Uterus (tissue), 4 donors: ENCODE data around the gene BRINP2. TPM values are rescaled to one million over a fixed set of nuclear protein-coding genes. Genes with fewer than 3 reads are reported as not detected.

Experiments used
- DNase-seq, 2 donors: peaks; one replicate each; pipeline ENCODE4 v3.0.0-alpha.2; 2019 to 2020
- H3K27ac ChIP-seq, 2 donors: fragments of 200-600 bp; sonication (generic); 1 replicate in 1 of 2; 2 replicates in 1 of 2; pipeline ENCODE4 v1.5.1; 2016 to 2018
- H3K27me3 ChIP-seq, 2 donors: fragments of 200-600 bp; sonication (generic); one replicate each; pipeline ENCODE4 v1.5.1; 2018 to 2019; ENCODE audit warnings: control low read depth in 1 of 2
- H3K36me3 ChIP-seq, 2 donors: fragments of 200-600 bp; sonication (generic); one replicate each; pipeline ENCODE4 v1.5.1; 2019; ENCODE audit warnings: control low read depth in 1 of 2
- H3K4me1 ChIP-seq, 2 donors: fragments of 200-600 bp; sonication (generic); one replicate each; pipeline ENCODE4 v1.5.1; 2018 to 2019; ENCODE audit warnings: control low read depth in 1 of 2
- H3K4me3 ChIP-seq, 2 donors: fragments of 200-600 bp; sonication (generic); 1 replicate in 1 of 2; 2 replicates in 1 of 2; pipeline ENCODE4 v1.5.1; 2018 to 2019; ENCODE audit warnings: mild to moderate bottlenecking in 1 of 2
- H3K9me3 ChIP-seq, 2 donors: fragments of 200-600 bp; sonication (generic); one replicate each; pipeline ENCODE4 v1.5.1; 2019; ENCODE audit warnings: control low read depth in 1 of 2
- CTCF ChIP-seq, 4 experiments: fragments of 200-600 bp in 2 of 4; fragments of 450-650 bp in 2 of 4; sonication (generic) in 2 of 4; IDR thresholded peaks; one replicate each; pipeline ENCODE4 v1.5.1; 2016 to 2019; ENCODE audit warnings: antibody characterized with exemption in 4 of 4, mild to moderate bottlenecking in 2 of 4, moderate library complexity in 1 of 4
- POLR2A ChIP-seq, 2 donors: fragments of 450-650 bp; IDR thresholded peaks; one replicate each; pipeline ENCODE4 v1.6.1; 2016; ENCODE audit warnings: antibody characterized with exemption in 2 of 2, mild to moderate bottlenecking in 1 of 2, moderate library complexity in 1 of 2
- intact Hi-C: fragments of 100-400 bp; cut with DNase I; formaldehyde crosslinking; loops from one replicate; pipeline ENCODE4 v1.15.1; 2023; ENCODE audit warnings: low total_unique reads
- total RNA-seq, 4 donors: library from RNA; depleted of rRNA in 3 of 4; stranded (reverse); fragments of >200 nt in 3 of 4; gene quantifications; one replicate each; pipeline versions ENCODE4 v1.1.0 to v1.2.4, GENCODE V29; 2014 to 2023
- donor health status: DM: yes; HTN: yes; CAD: no.

Gene BRINP2
- total RNA-seq, 4 donors from 2014 or later, result 0.18 to 5.7 TPM; not detected in 2

DNA sequence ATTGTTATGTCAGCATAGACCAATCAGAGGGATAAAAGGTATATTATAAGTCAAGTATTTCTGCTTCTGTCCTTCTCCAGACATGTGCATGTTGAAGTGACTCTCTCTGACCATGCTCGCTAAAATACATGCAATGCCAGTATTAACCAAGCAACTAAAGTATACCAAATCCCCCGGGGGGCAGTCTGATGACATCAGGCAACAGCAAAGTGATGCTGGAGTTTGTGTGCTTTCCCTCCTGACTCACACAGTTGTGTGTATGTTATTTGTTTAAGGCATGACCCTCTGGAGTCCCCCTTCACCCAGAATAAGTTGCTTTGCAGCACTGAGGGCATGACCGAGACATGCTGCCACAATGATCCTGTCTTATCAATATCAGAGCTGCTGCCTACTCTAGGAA, 2.1 kb downstream of the BRINP2 start:
- H3K4me1 ChIP-seq, result no peaks in the 10 kb centered on the region
- no peaks in the 10 kb centered on the region for H3K36me3 ChIP-seq
- no peak overlapping the region for H3K4me3 ChIP-seq
- DNase-seq, result no peak
- H3K27me3 ChIP-seq, result peaks cover 0 to 13% of the 10 kb centered on the region in 2 donors
- TF ChIP-seq CTCF (IDR thresholded peaks at IDR 0.05) (no peak), POLR2A (IDR thresholded peaks at IDR 0.05) (no peak)
- intact Hi-C loops, result no loop called here
- H3K27ac ChIP-seq, result no peak overlapping the region
- no peaks in the 10 kb centered on the region for H3K9me3 ChIP-seq

DNA sequence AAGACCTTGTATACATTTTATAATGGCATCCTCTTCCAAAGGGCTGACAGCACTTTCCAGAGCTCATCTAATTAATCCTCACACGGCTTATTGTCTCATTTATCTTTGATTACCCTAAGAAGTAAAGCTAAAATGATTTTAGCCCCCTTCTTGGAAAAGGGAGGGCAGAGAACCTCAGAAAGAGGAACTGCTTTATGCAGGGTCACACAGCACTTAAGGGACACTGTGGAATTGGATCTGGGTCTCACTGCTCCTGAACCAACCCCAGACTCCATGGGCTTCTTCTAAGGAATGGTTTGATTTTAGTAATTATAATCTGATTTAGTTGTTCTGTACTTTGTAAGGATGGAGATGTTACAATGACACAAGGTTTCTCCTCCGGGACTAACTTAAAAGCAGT, 3.2 kb downstream of the BRINP2 start:
- no peak for DNase-seq
- Histone ChIP-seq H3K4me3 (no peak overlapping the region), H3K27ac (no peak overlapping the region), H3K9me3 (no peaks in the 10 kb centered on the region), H3K36me3 (no peaks in the 10 kb centered on the region), H3K27me3 (peaks cover 0 to 7% of the 10 kb centered on the region in 2 donors), H3K4me1 (no peaks in the 10 kb centered on the region)
- TF ChIP-seq POLR2A (IDR thresholded peaks at IDR 0.05) (no peak), CTCF (IDR thresholded peaks at IDR 0.05) (no peak)
- intact Hi-C loops, result no loop called here

DNA sequence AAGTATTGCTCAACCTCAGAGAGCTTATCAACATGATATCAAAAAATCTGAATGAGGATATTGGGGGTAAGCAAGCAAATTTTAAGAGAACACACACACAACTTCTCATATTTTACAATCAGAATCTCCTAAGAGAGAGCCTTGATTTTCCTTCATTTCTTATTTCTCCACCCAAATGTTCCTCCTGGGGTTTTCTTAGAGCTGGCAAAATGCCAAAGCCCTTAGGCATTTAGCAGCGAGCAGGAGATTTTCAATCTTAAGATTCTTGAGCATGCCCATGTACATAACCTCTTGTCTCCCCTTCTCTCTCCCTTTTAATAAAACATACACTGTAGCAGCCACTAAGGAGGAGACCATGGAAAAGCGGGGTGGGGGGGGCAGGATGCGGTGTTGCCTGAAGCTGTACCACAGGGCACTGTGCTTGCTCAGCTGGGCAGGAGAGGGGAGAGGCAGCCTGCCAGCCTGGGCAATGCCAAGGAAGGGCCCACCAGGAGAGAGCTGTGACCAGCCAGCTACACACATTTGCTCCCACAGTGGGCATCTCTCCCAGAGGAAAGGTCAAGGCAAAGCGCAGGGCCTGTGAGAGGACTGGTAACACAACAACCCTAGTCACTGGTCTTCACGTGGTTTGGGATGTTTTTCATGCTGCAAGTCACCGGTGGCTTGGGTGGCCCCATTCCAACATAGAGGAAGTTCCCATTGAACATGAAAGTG, 4.3 kb downstream of the BRINP2 start:
- no peaks in the 10 kb centered on the region for H3K4me1 ChIP-seq
- no peak overlapping the region for H3K27ac ChIP-seq
- no peaks in the 10 kb centered on the region for H3K9me3 ChIP-seq
- intact Hi-C loops, result no loop called here
- H3K4me3 ChIP-seq, result no peak overlapping the region
- H3K36me3 ChIP-seq, result no peaks in the 10 kb centered on the region
- TF ChIP-seq CTCF (IDR thresholded peaks at IDR 0.05) (no peak), POLR2A (IDR thresholded peaks at IDR 0.05) (no peak)
- H3K27me3 ChIP-seq, result peaks cover 0 to 12% of the 10 kb centered on the region in 2 donors
- no peak for DNase-seq

GRCh38 chr1:177181280-177181630, 10.5 kb downstream of the BRINP2 start:
- Histone ChIP-seq H3K4me1 (no peaks in the 10 kb centered on the region), H3K36me3 (no peaks in the 10 kb centered on the region), H3K4me3 (no peak overlapping the region), H3K27ac (no peak overlapping the region), H3K9me3 (no peaks in the 10 kb centered on the region), H3K27me3 (peaks cover 0 to 5% of the 10 kb centered on the region in 2 donors)
- no peak for DNase-seq
- no peak for TF ChIP-seq POLR2A (IDR thresholded peaks at IDR 0.05)
- TF ChIP-seq CTCF (IDR thresholded peaks at IDR 0.05), result no peak
- intact Hi-C loops, result no loop called here

GRCh38 chr1:177181631-177182291, 11.0 kb downstream of the BRINP2 start:
- peak; percentile 60 to 74 (median 61) for TF ChIP-seq CTCF (IDR thresholded peaks at IDR 0.05)
- TF ChIP-seq POLR2A (IDR thresholded peaks at IDR 0.05), result no peak
- Histone ChIP-seq H3K9me3 (no peaks in the 10 kb centered on the region), H3K27me3 (peaks cover 0 to 5% of the 10 kb centered on the region in 2 donors), H3K36me3 (no peaks in the 10 kb centered on the region), H3K27ac (no peak overlapping the region), H3K4me3 (no peak overlapping the region), H3K4me1 (no peaks in the 10 kb centered on the region)
- DNase-seq, result peak in 1 of 2 donors; percentile 59
- intact Hi-C loops, result no loop called here
